ENCODE data around the gene RETREG3. TPM values are rescaled to one million over a fixed set of nuclear protein-coding genes. Genes with fewer than 3 reads are reported as not detected.

Gene RETREG3
- total and polyA plus RNA-seq, 9 of the 15 experiments (the other 6 are each of a cell fraction or from before 2014, with no cell fraction given), result 4.1 to 39.0 (median 16.9) TPM

DNA sequence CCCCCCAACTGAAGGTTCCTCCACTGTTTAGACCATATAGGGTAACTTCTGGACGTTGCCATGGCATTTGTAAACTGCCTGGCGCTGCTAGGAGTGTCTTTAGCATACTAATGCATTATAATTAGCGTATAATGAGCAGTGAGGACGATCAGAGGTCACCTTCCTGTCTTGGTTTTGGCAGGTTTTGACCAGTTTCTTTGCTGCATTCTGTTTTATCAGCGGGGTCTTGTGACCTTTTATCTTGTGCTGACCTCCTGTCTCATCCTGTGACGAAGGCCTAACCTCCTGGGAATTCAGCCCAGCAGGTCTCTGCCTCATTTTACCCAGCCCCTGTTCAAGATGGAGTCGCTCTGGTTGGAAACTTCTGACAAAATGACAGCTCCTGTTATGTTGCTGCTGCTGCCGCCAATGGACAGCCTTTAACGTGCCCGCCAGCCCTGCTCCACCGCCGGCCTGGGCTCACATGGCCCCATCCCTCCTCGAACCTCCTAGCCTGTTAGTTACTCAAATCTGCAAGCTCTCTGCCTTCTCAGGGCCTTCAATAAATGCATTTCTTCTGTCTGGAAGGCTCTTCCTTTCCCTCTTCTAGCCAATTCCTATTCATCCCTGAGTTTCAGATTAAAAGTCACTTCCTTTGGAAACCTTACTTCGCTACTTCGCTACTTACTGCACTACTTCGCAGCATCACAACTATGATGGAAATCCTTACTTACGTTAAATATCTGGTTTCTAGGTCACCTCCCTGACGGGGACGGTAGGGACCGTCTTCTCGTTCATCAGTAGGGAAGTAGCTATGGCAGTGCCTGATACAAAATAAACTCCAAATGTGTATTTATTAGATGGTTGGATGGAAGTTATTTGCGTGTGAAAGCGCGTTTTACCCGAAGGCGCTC lies 73.8 kb downstream of the RETREG3 start (continued):
- TF ChIP-seq TAF9B (IDR thresholded peaks at IDR 0.05; ENCODE audit: partially characterized antibody) (peak; percentile 72), ZNF143 (CRISPR knock-in tag; IDR thresholded peaks at IDR 0.05) (no peak), ILK (tag; IDR thresholded peaks at IDR 0.05; ENCODE audit: borderline replicate concordance, low read depth) (peak; percentile 74; the same call in 1 of the 2 replicates), KLF13 (tag; IDR thresholded peaks at IDR 0.05; ENCODE audit: borderline replicate concordance, low read depth) (peak; percentile 78; the same call in 1 of the 2 replicates), DLX4 (CRISPR knock-in tag; IDR thresholded peaks at IDR 0.05) (no peak; the same call in 1 of the 2 replicates), ZNF764 (CRISPR knock-in tag; IDR thresholded peaks at IDR 0.05; ENCODE audit: low read depth) (no peak), SP1 (CRISPR knock-in tag; IDR thresholded peaks at IDR 0.05) (no peak), NR4A1 (CRISPR knock-in tag; IDR thresholded peaks at IDR 0.05) (peak; percentile 99), NR4A1 (tag; IDR thresholded peaks at IDR 0.05) (peak; percentile 99), MEIS2 (IDR thresholded peaks at IDR 0.05; ENCODE audit: partially characterized antibody) (no peak), IRF1 (CRISPR knock-in tag; IDR thresholded peaks at IDR 0.05; ENCODE audit: borderline replicate concordance) (no peak), BRD9 (IDR thresholded peaks at IDR 0.05; ENCODE audit: low read depth, partially characterized antibody) (peak; percentile 52), ZNF347 (CRISPR knock-in tag; IDR thresholded peaks at IDR 0.05; ENCODE audit: low read depth) (no peak), THRB (CRISPR knock-in tag; conservative IDR thresholded peaks at IDR 0.05) (no peak; the same call in 1 of the 2 replicates), ETS1 (conservative IDR thresholded peaks at IDR 0.05; ENCODE audit: control insufficient read depth, low read depth, low read length) (no peak), ARID1B (IDR thresholded peaks at IDR 0.05) (no peak)
- TF ChIP-seq, protein P1, sequence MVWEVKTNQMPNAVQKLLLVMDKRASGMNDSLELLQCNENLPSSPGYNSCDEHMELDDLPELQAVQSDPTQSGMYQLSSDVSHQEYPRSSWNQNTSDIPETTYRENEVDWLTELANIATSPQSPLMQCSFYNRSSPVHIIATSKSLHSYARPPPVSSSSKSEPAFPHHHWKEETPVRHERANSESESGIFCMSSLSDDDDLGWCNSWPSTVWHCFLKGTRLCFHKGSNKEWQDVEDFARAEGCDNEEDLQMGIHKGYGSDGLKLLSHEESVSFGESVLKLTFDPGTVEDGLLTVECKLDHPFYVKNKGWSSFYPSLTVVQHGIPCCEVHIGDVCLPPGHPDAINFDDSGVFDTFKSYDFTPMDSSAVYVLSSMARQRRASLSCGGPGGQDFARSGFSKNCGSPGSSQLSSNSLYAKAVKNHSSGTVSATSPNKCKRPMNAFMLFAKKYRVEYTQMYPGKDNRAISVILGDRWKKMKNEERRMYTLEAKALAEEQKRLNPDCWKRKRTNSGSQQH (CRISPR knock-in tag; IDR thresholded peaks at IDR 0.05), result 0 out of 2 replicates have a peak, but pooled peaks have one; percentile 69
- TF ChIP-seq, protein P2, sequence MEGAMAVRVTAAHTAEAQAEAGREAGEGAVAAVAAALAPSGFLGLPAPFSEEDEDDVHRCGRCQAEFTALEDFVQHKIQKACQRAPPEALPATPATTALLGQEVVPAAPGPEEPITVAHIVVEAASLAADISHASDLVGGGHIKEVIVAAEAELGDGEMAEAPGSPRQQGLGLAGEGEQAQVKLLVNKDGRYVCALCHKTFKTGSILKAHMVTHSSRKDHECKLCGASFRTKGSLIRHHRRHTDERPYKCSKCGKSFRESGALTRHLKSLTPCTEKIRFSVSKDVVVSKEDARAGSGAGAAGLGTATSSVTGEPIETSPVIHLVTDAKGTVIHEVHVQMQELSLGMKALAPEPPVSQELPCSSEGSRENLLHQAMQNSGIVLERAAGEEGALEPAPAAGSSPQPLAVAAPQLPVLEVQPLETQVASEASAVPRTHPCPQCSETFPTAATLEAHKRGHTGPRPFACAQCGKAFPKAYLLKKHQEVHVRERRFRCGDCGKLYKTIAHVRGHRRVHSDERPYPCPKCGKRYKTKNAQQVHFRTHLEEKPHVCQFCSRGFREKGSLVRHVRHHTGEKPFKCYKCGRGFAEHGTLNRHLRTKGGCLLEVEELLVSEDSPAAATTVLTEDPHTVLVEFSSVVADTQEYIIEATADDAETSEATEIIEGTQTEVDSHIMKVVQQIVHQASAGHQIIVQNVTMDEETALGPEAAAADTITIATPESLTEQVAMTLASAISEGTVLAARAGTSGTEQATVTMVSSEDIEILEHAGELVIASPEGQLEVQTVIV (CRISPR knock-in tag; IDR thresholded peaks at IDR 0.05; ENCODE audit: borderline replicate concordance), result peak; percentile 83
